ENCODE data around the gene TLCD1. TPM values are rescaled to one million over a fixed set of nuclear protein-coding genes. Genes with fewer than 3 reads are reported as not detected.

The TLCD1 gene
- total and polyA plus RNA-seq, 5 donors: 1.5 to 3.8 (median 2.4) TPM

DNA sequence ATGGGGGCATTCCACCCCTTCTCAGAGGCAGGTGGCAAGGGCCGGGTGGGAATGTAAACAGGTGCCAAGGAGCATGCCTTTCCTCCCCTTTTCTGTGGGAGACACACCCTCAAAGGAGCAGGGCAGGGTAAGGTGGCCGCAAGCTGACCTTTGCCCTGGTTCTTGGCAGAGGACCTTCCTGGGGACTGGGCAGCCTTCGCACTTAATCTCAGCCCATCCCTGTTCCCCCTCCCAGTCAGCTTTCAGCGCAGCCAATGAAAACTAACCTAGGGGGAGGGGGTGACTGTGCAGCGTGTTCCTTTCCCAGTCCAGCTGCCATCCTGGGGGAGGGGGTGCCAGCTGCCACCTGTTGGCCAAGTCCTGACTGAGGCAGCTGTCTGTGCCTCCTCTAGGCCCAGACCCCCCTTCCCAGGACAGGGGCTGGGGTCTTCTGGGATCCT is 20.6 kb upstream of the TLCD1 start:
- 48% methylated on average over 5 of the region's 5 CpGs for WGBS
- intact Hi-C loops (cut with DNase I): no loop called here
- H3K27ac ChIP-seq (ENCODE audit: low read length): no peak overlapping the region
- no peaks in the 10 kb centered on the region for H3K9me3 ChIP-seq (ENCODE audit: control insufficient read depth, low read length)
- peak in 2 of 3 donors; percentile 37 to 70 for DNase-seq
- no peaks in the 10 kb centered on the region for H3K27me3 ChIP-seq (ENCODE audit: control insufficient read depth, insufficient read depth)
- no peak for ATAC-seq
- H3K4me3 ChIP-seq (ENCODE audit: low read length): no peak overlapping the region
- H3K4me1 ChIP-seq (ENCODE audit: control insufficient read depth, insufficient read depth, low read length): peaks cover 3% of the 10 kb centered on the region

DNA sequence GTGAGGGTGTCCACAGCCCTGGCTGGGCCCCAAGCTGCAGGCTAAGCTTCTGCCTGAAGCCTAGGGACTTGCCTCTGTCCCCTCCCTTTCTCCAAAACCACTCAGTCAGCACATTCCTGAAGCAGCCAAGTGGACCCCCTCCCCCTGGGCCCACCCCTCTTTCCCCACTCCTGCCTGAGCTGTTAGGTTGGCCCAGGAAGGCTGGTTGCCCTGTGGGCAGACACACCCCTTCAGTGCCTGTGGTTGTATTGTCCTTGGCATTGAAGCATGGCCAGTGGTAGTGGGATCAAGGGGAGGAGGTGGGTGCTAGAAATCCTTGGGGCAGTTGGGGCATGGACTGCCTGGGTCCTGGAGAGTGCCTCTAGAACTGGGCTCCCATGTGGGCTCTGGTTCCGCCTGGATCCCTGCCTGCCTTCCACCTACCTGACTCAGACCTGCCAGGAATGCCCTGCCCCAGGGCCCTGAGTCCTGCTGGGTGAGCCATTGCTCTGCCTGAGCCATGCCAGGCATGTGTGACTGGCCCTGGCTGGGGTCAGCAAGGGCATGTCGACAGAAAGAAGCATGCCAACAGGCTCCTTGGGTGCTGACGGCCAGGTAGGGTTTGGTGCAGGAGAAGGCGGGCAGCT is 19.9 kb upstream of the TLCD1 start:
- intact Hi-C loops (cut with DNase I): no loop called here
- Histone ChIP-seq H3K4me3 (ENCODE audit: low read length) (no peak overlapping the region), H3K27me3 (ENCODE audit: control insufficient read depth, insufficient read depth) (no peaks in the 10 kb centered on the region), H3K27ac (ENCODE audit: low read length) (no peak overlapping the region), H3K4me1 (ENCODE audit: control insufficient read depth, insufficient read depth, low read length) (peaks cover 3% of the 10 kb centered on the region), H3K9me3 (ENCODE audit: control insufficient read depth, low read length) (no peaks in the 10 kb centered on the region)
- peak in 2 of 3 donors; percentile 26 to 52 for DNase-seq
- ATAC-seq: no peak
- 72% methylated on average over 4 of the region's 4 CpGs for WGBS

DNA sequence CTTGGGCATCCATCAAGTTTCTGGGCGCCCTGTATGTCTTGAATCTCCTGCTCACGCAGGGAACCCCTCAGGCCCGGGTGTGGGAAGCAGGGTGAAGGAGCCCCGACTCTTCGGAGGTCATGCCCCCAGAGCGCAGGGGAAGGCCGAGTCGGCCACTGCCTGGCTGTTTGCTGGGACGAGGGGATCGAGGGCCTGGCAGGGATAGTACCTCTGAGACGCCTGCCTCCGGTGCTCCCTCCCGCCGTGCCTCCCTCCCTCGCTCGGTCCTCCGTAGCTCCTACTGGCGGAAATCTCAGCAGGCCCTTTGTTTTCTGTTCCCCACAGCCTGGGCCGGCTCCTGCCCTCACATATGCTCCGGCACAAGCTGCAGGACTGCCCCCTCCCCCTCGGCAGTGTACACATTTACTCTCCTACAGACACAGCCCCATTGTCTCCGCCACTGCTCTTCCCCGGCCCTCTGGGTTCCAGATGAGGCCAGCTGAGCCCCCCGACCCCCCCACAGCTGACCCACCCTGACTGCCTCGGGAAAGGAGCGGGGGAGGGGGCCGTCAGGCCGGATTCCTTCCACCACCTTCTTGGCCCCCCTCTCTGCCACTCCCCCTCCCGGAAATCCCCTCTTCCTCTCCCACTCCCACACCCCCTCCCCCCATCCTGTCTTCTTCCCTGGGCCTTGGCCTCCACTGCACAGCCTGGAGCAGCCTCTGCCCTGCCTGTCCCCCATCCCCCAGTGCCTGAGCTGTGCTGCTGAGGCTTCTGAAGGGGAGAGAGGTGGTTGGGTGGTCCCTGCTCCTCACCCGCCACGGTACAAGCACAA is 19.1 kb upstream of the TLCD1 start:
- Histone ChIP-seq H3K4me3 (ENCODE audit: low read length) (peak overlapping the region; percentile 78), H3K27ac (ENCODE audit: low read length) (peak overlapping the region; percentile 43), H3K27me3 (ENCODE audit: control insufficient read depth, insufficient read depth) (no peaks in the 10 kb centered on the region), H3K4me1 (ENCODE audit: control insufficient read depth, insufficient read depth, low read length) (peaks cover 3% of the 10 kb centered on the region), H3K9me3 (ENCODE audit: control insufficient read depth, low read length) (no peaks in the 10 kb centered on the region)
- DNase-seq: peak; percentile 60 to 79 (median 75)
- intact Hi-C loops (cut with DNase I): no loop called here
- WGBS: 5% methylated on average over 31 of the region's 31 CpGs
- ATAC-seq: peak; percentile 8 to 25

DNA sequence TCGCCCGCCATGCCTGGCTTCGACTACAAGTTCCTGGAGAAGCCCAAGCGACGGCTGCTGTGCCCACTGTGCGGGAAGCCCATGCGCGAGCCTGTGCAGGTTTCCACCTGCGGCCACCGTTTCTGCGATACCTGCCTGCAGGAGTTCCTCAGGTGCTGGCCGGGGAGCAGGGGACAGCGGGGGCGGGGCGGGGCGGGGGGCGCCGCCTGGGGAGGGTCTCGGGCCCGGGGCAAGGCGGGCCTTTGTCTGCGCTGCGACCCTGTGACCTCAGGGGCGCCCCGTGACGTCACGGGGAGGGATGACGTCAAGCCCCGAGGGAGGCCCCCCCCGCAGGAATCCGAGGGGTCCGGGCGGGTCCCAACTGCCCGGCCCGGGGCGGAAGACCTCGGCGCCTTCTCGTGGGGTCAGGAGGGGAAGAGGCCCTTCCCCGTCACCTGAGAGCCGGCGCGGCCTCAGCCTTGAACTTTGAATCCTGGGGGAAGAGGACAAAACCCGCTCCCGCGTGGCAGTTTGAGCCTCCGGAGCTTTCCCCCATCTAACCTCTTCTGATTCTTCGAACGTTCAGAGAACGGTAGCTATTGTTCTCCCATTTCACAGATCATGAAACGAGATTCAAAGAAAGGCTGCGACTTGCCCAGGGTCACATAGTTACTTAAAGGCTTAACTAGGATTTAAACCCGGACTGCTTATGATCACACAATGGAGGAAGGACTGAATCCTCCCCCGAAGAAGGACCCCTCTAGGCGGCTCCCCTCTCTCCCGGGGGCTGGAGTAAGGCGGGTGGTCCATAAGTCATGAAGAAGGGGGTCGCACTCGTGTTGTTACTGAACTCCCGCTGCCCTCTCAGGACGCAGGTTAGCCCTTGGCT is 18.3 kb upstream of the TLCD1 start:
- WGBS: 2% methylated on average over 61 of the region's 61 CpGs
- Histone ChIP-seq H3K27ac (ENCODE audit: low read length) (peak overlapping the region; percentile 76), H3K4me1 (ENCODE audit: control insufficient read depth, insufficient read depth, low read length) (peaks cover 3% of the 10 kb centered on the region), H3K9me3 (ENCODE audit: control insufficient read depth, low read length) (no peaks in the 10 kb centered on the region), H3K27me3 (ENCODE audit: control insufficient read depth, insufficient read depth) (no peaks in the 10 kb centered on the region), H3K4me3 (ENCODE audit: low read length) (peak overlapping the region; percentile 78)
- DNase-seq (peak; percentile 65 to 85 (median 77)), ATAC-seq (peak; percentile 10 to 34)
- intact Hi-C loops (cut with DNase I): no loop called here

DNA sequence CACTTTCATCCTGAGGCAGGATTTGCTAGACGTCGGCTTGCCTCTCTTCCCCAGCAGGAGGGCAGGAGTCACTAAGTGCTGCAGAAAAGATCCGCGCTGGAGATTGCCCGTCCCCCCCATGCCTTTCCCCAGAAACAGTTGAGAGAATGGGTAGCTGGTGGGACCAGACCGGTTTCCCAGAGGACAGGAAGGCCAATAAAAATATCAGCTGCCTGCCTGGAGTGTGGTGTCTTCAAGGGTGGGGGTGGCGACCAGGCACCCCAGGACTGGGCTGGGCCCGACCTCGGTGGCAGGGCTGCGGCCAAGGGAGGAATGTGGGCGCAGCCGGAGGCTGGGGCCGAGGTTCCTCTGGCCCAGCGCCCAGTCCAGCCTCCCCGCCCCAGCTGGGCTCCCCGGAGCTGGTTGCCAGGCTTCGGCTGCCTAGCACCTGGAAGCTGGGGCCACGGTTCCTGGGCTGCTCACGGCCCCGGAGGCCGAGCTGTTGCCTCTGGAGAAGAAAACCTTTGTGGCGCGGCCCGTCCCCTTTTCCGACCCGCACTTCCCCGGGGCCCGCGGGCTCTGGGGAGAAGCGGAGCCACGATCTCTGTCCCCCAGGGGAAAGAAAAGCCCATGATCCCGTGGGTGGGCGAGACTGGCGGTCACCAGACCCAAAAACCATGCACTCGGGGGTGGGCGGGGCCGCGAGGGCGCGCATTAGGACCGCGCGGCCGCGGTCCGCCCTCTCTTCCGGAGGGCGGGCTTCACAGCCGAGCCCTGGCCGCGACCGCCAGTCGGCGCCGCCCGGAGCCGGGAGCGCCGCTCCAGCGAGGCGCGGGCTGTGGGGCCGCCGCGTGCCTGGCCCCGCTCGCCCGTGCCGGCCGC is 17.4 kb upstream of the TLCD1 start, which contains the start of gene TRAF4:
TSS of gene TRAF4 (plus strand) at position 769 of the 861 bp plus-strand sequence. CDS start 102 bp downstream, outside the sequence.
- WGBS: under 1% methylated on average over 70 of the region's 70 CpGs
- H3K27ac ChIP-seq (ENCODE audit: low read length): peak within 1 kb of the TSS; percentile 76
- DNase-seq (peak; percentile 84 to 94 (median 91)), ATAC-seq (peak; percentile 84 to 89)
- H3K4me1 ChIP-seq (ENCODE audit: control insufficient read depth, insufficient read depth, low read length): peaks cover 3% of the 10 kb centered on the region
- H3K9me3 ChIP-seq (ENCODE audit: control insufficient read depth, low read length): no peaks in the 10 kb centered on the region
- no peaks in the 10 kb centered on the region for H3K27me3 ChIP-seq (ENCODE audit: control insufficient read depth, insufficient read depth)
- H3K4me3 ChIP-seq (ENCODE audit: low read length): peak within 1 kb of the TSS; percentile 78
- intact Hi-C loops (cut with DNase I): no loop called here

DNA sequence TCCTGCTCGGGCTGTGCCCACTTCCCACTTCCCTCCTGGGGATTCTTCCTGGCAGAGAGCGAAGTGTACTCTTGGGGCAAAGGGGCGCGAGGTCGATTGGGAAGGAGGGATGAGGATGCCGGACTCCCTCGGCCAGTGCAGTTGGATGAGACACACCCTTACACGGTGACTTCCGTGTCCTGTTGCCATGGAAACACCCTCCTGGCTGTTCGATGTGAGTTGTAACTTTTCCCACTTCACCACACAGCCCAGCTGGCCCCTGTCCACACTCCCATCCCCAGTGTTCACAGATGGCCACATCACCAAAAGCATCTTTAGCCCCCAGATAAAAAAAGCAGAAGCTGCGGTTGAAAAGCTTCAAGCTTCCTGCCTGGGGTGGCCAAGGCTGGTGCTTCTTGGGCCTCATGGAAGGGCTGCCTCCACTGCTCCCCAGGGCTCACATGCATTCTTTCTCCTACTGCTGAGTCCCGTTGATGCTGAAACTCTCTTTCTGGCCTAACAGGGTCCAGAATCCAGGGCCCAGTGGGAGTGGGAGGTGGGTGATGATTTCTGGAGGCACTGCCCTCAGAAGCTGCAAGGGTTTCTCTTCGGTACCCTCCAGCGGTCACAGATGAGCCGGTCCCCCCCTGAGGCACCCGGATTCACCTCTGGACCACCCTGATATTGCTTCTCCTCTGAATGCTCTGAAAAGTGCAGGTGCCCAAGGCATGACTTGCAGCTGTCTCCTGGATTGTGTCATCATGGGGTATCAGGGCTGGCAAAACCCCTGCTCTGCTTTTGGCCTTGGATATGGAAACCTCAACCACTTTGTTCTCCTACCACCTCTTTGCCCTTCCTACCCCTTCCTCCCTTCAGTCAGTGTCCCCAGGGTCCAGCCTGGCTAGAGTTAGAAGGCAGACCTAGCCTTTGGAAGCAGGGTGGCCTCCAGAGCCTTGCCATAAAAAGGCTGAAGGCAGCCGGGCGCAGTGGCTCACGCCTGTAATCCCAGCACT is 15.6 kb upstream of the TLCD1 start:
- WGBS: 71% methylated on average over 19 of the region's 19 CpGs
- no peak for ATAC-seq

DNA sequence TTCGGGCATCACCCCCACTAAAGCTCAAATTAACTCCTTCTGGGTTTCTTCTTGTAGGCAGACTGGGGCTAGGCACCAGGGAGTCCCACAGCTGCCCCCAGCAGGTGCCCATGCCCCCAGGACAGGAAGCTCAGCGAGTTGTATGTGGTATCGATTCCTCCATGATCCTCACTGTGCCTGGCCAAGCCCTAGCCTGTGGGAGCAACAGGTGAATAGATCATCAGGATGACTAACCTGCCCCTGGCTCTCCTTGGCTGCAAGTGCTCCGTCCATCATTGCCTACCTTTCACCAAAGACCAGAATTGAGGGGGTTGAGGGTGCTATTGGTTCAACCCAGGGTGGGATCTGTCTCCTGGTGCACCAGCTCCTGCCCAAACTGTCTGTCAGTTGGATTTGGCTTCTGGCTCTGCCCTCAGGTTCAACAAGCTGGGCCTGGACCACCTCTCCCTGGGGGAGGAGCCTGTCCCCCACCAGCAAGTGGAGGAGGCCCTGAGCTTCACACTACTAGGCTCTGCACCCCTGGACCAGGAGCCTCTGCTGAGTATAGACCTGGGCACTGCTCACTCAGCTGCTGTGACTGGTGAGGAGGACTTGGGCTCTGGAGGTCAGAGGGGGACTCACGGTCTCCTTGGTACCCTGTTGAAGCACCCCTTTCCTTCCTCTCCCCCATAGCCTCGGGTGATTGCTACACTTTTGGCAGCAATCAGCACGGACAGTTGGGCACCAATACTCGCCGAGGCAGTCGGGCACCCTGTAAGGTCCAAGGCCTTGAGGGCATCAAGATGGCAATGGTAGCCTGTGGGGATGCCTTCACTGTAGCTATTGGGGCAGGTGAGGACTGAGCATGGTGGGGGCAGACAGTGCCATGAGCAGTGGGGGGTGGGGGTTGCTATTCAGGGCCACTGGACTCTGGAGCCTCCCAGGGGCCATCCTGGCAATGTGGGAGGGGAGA is 14.6 kb upstream of the TLCD1 start:
- intact Hi-C loops (cut with DNase I): no loop called here
- no peaks in the 10 kb centered on the region for H3K27me3 ChIP-seq (ENCODE audit: control insufficient read depth, insufficient read depth)
- H3K4me3 ChIP-seq (ENCODE audit: low read length): no peak overlapping the region
- peak in 1 of 3 donors; percentile 33 for DNase-seq
- H3K9me3 ChIP-seq (ENCODE audit: control insufficient read depth, low read length): no peaks in the 10 kb centered on the region
- H3K27ac ChIP-seq (ENCODE audit: low read length): no peak overlapping the region
- ATAC-seq: no peak
- WGBS: 83% methylated on average over 10 of the region's 10 CpGs
- peaks cover 2% of the 10 kb centered on the region for H3K4me1 ChIP-seq (ENCODE audit: control insufficient read depth, insufficient read depth, low read length)

More for the DNA sequence above, 15.6 kb upstream of the TLCD1 start:
- DNase-seq: peak in 1 of 3 donors; percentile 34
- intact Hi-C loops (cut with DNase I): no loop called here
- Histone ChIP-seq H3K27ac (ENCODE audit: low read length) (no peak overlapping the region), H3K4me1 (ENCODE audit: control insufficient read depth, insufficient read depth, low read length) (peaks cover 2% of the 10 kb centered on the region), H3K9me3 (ENCODE audit: control insufficient read depth, low read length) (no peaks in the 10 kb centered on the region), H3K4me3 (ENCODE audit: low read length) (no peak overlapping the region), H3K27me3 (ENCODE audit: control insufficient read depth, insufficient read depth) (no peaks in the 10 kb centered on the region)

DNA sequence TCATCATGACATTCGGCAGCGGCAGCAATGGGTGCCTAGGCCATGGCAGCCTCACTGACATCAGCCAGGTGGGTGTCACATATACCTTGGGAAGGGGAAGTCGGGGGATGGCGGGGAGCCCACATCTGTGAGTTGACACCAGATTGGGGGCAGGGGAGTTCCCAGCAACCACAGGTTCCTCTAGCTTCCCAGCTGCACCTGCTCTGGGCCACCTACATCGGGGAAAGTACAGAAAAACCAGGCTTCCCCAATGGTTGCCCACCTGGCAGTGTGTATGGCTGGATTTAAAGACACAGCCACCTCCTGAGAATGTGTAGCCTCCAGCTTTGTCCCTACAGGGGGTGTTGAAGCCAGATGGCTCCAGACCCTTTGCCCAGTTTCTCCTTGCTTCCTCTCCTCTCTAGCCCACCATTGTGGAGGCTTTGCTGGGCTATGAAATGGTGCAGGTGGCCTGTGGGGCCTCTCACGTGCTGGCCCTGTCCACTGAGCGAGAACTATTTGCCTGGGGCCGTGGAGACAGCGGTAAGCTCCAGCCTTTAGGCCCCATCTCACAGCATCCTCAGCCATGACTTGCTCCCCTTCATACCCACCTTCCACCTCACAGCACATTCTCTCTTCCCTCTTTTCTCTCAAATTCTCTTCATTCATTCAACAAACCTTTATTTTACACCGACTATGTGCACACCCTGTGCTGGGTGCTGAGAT is 12.8 kb upstream of the TLCD1 start:
- ATAC-seq (no peak), DNase-seq (peak in 1 of 3 donors; percentile 38)
- Histone ChIP-seq H3K9me3 (ENCODE audit: control insufficient read depth, low read length) (no peaks in the 10 kb centered on the region), H3K4me3 (ENCODE audit: low read length) (no peak overlapping the region), H3K4me1 (ENCODE audit: control insufficient read depth, insufficient read depth, low read length) (no peaks in the 10 kb centered on the region), H3K27me3 (ENCODE audit: control insufficient read depth, insufficient read depth) (no peaks in the 10 kb centered on the region), H3K27ac (ENCODE audit: low read length) (no peak overlapping the region)
- WGBS: 89% methylated on average over 10 of the region's 10 CpGs
- intact Hi-C loops (cut with DNase I): no loop called here
